Gastroesophageal sphincter (tissue), 4 donors: ENCODE measurements around the gene ATP6V1D. TPM values are rescaled to one million over a fixed set of nuclear protein-coding genes. Genes with fewer than 3 reads are reported as not detected.
"Not testable (repeated sequence)": the region's sequence is repeated elsewhere in the genome, so short reads cannot be mapped to it uniquely, and the experiment has no call there.

Experiments
- ATAC-seq: fragments of 150-250 bp; one replicate; pipeline ENCODE4 v1.9.1; 2016; ENCODE audit warnings: mild to moderate bottlenecking, moderate library complexity
- H3K27ac ChIP-seq, 4 donors: fragments of 200-600 bp; sonication (generic) in 3 of 4; 1 replicate in 3 of 4; 2 replicates in 1 of 4; pipeline ENCODE4 v1.5.1; 2016 to 2019
- H3K27me3 ChIP-seq: fragments of 200-600 bp; sonication (generic); one replicate; pipeline ENCODE4 v1.5.1; 2019
- H3K36me3 ChIP-seq, 2 donors: fragments of 200-600 bp; sonication (generic); one replicate each; pipeline ENCODE4 v1.5.1; 2019; ENCODE audit warnings: control low read depth in 1 of 2
- H3K4me1 ChIP-seq, 3 donors: fragments of 200-600 bp; sonication (generic); 1 replicate in 2 of 3; 2 replicates in 1 of 3; pipeline ENCODE4 v1.5.1; 2016 to 2019; ENCODE audit warnings: control low read depth in 2 of 3
- H3K4me3 ChIP-seq, 2 donors: fragments of 200-600 bp; sonication (generic); one replicate each; pipeline ENCODE4 v1.5.1; 2019; ENCODE audit warnings: mild to moderate bottlenecking in 1 of 2, moderate library complexity in 1 of 2
- H3K9me3 ChIP-seq, 3 donors: fragments of 200-600 bp; sonication (generic); one replicate each; pipeline ENCODE4 v1.5.1; 2017 to 2019; ENCODE audit warnings: control low read depth in 2 of 3
- CTCF ChIP-seq, 4 experiments: fragments of 200-600 bp in 2 of 4; fragments of 450-650 bp in 2 of 4; sonication (generic) in 1 of 4; IDR thresholded peaks; one replicate each; pipeline ENCODE4 v1.5.1; 2017 to 2019; ENCODE audit warnings: antibody characterized with exemption in 4 of 4, mild to moderate bottlenecking in 2 of 4, moderate library complexity in 2 of 4
- EP300 ChIP-seq: sonication (generic); formaldehyde crosslinking; IDR thresholded peaks from one replicate; pipeline ENCODE4 v1.6.1; 2017; ENCODE audit warnings: antibody characterized with exemption, mild to moderate bottlenecking
- POLR2A ChIP-seq, 2 donors: fragments of 450-650 bp; IDR thresholded peaks; one replicate each; pipeline ENCODE4 v1.6.1; 2017; ENCODE audit warnings: antibody characterized with exemption in 2 of 2, mild to moderate bottlenecking in 2 of 2, moderate library complexity in 1 of 2
- POLR2AphosphoS5 ChIP-seq: sonication (generic); formaldehyde crosslinking; IDR thresholded peaks from one replicate; pipeline ENCODE4 v1.6.1; 2017; ENCODE audit warnings: antibody characterized with exemption
- WGBS, 2 donors: methylation state at CpG; one replicate each; pipeline ENCODE4 v1.1.5; 2018; ENCODE audit warnings: low coverage in 1 of 2; 5-methylcytosine and 5-hydroxymethylcytosine counted together
- total RNA-seq, 4 donors: library from RNA; depleted of rRNA; stranded (reverse); fragments of >200 nt; gene quantifications; one replicate each; pipeline ENCODE4 v1.1.0, GENCODE V29; 2016

The ATP6V1D gene
- total RNA-seq, 4 donors from 2014 or later: 71.1 to 142 (median 94.3) TPM

DNA sequence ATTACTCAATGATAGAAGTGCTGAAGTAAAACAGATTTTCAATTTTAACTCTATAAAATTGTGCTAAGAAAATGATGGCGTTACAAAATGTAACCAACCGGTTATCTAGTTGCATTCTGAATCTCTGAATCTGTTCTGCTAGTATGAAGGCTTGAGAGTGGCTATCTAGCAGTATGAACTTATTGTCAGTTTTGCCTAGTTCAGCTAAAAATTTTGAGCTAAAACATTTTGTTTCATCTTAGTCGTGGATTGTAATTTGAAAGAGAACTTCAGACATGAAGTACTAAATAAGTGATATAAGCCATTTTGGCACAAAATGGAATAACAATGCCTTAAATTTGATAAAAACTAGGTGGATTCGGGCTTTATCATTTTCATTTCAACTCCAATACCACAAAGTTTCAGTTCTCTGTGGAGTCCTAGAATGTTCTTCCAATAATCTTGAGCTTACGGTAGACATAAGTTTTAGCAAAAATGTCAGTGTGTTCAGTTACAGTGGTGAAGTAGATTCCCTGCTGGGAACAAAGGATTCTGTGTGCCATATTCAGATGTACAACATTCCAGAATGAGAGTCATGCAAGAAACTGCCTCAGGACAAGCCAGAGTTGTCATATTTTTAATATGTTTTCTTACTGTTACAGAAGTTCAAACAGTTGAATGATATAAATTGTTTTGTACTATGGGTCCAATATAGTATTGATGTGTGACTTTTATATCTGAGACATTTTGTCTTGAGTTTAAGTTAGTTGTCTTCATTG, 28.1 kb downstream of the ATP6V1D start:
- Histone ChIP-seq H3K4me1 (no peaks in the 10 kb centered on the region), H3K4me3 (no peak overlapping the region), H3K27me3 (no peaks in the 10 kb centered on the region), H3K9me3 (no peaks in the 10 kb centered on the region), H3K27ac (no peak overlapping the region), H3K36me3 (peaks cover 0 to 76% of the 10 kb centered on the region in 2 donors)
- TF ChIP-seq CTCF (IDR thresholded peaks at IDR 0.05) (no peak), POLR2A (IDR thresholded peaks at IDR 0.05) (no peak), POLR2AphosphoS5 (no peak), EP300 (no peak)
- ATAC-seq: no peak
- WGBS, 2 donors: 84 to 92% methylated on average over 5 of the region's 5 CpGs

DNA sequence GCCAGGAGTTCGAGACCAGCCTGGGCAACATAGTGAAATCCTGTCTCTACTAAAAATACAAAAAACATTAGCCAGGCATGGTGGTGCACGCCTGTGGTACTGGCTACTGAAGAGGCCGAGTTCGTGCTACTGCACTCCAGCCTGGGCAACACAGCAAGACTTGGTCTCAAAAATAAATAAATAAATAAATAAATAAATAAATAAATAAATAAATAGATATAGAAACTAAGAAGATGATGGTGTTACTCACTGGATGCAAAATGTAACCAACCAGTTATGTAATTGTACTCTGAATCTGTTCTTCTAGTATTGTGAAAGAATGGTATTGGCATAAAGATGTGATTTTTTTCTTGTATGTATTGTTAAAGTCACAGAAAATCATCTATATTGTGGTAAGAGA, 29.9 kb downstream of the ATP6V1D start:
- H3K9me3 ChIP-seq, H3K27ac ChIP-seq, ATAC-seq, H3K4me1 ChIP-seq, H3K27me3 ChIP-seq, H3K4me3 ChIP-seq: not testable (repeated sequence)
- H3K36me3 ChIP-seq: peaks cover 0 to 70% of the 10 kb centered on the region in 2 donors
- WGBS, 2 donors: 98% methylated on average over 4 of the region's 4 CpGs; no CpG with 5 or more reads in 1 of the 2 donors

DNA sequence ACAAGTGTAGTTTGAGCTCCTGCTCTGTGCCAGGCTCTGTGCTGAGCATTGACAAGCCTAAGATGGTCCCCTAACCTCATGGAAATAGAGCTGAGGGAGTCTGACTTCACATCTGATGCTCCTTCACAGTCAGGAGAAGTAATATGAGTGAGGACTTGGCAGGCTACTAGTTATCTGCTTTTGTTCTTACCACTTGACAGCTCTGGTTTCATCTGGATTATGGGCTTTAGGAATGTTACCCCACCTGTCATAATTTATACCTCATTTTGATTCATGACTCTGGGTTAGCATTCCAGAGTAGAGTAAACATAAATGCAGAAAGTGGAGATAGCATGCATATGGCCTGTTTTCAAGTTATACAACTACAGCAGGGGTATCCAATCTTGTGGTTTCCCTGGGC, 40.5 kb downstream of the ATP6V1D start:
- no peak overlapping the region for H3K27ac ChIP-seq
- no peaks in the 10 kb centered on the region for H3K27me3 ChIP-seq
- no peaks in the 10 kb centered on the region for H3K4me1 ChIP-seq
- no peak overlapping the region for H3K4me3 ChIP-seq
- TF ChIP-seq EP300: no peak
- no peak for TF ChIP-seq CTCF (IDR thresholded peaks at IDR 0.05)
- TF ChIP-seq POLR2A (IDR thresholded peaks at IDR 0.05): no peak
- no peak for TF ChIP-seq POLR2AphosphoS5
- no peaks in the 10 kb centered on the region for H3K9me3 ChIP-seq
- ATAC-seq: no peak
- peaks cover 0 to 84% of the 10 kb centered on the region in 2 donors for H3K36me3 ChIP-seq

DNA sequence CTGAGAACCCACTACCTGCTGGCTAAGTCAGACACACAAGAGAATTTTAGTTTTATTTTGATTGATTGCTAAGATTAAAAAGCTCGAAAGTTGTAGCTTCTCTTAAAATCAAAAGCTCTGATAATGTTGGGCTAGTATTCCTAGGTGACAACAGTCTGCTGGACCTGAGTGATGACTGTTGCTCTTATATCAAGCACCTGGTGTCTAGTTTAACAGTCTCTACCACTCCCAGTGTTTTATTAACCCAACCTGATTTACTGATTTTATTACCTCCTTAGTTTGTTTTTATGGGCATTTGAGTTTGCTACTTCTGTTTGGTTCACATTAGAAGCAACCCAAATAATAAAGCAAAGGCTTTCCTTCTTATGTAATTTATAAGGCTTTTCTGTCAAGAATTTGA, 41.8 kb downstream of the ATP6V1D start:
- no peak for ATAC-seq
- Histone ChIP-seq H3K36me3 (peaks cover 4 to 82% of the 10 kb centered on the region in 2 donors), H3K27ac (no peak overlapping the region), H3K4me3 (no peak overlapping the region), H3K9me3 (no peaks in the 10 kb centered on the region), H3K4me1 (no peaks in the 10 kb centered on the region), H3K27me3 (no peaks in the 10 kb centered on the region)
- WGBS, 2 donors: 63 to 100% methylated on average over 1 of the region's 1 CpG
- TF ChIP-seq POLR2A (IDR thresholded peaks at IDR 0.05) (no peak), POLR2AphosphoS5 (no peak), EP300 (no peak), CTCF (IDR thresholded peaks at IDR 0.05) (no peak)

- WGBS, 2 donors: 67 to 75% methylated on average over 1 of the region's 1 CpG
- Histone ChIP-seq H3K36me3 (peaks cover 10 to 78% of the 10 kb centered on the region in 2 donors), H3K27ac (no peak overlapping the region)
Observed at GRCh38 chr14:67313153-67313552, 46.5 kb downstream of the ATP6V1D start.

More at GRCh38 chr14:67313153-67313552, 46.5 kb downstream of the ATP6V1D start:
- Histone ChIP-seq H3K27me3 (no peaks in the 10 kb centered on the region), H3K4me3 (no peak overlapping the region), H3K4me1 (no peaks in the 10 kb centered on the region), H3K9me3 (no peaks in the 10 kb centered on the region)
- ATAC-seq: no peak
- TF ChIP-seq EP300 (no peak), POLR2AphosphoS5 (no peak), CTCF (IDR thresholded peaks at IDR 0.05) (no peak), POLR2A (IDR thresholded peaks at IDR 0.05) (no peak)
